BJ (cell line): ENCODE data around the gene MYCBPAP. TPM values are rescaled to one million over a fixed set of nuclear protein-coding genes. Genes with fewer than 3 reads are reported as not detected.

Experiments
- CTCF ChIA-PET: fragments of 350-600 bp; formaldehyde crosslinking; extraction: SDS; loops from one replicate; lab custom pipeline; 2021; ENCODE audit warnings: antibody characterized with exemption, inconsistent platforms; lab: Yijun Ruan, JAX
- POLR2A ChIA-PET: fragments of 300-600 bp; sonication (Branson Sonifier 250); formaldehyde crosslinking; extraction: SDS; loops from one replicate; lab custom pipeline; 2021; ENCODE audit warnings: antibody characterized with exemption; lab: Charles Lee
- DNase-seq: peaks from one replicate; pipeline ENCODE4 v3.0.0-alpha.2; 2011; ENCODE audit warnings: low read depth
- H3K27me3 ChIP-seq: 2 replicates; pipeline ENCODE4 v1.6.0; 2011; ENCODE audit warnings: low read length; ENCODE audit not compliant: control insufficient read depth, insufficient read depth
- H3K36me3 ChIP-seq: 2 replicates; pipeline ENCODE4 v1.5.1; 2011; ENCODE audit warnings: low read length; ENCODE audit not compliant: control insufficient read depth, insufficient read depth
- H3K4me3 ChIP-seq: 2 replicates; pipeline ENCODE4 v1.5.1; 2011; ENCODE audit warnings: low read depth, mild to moderate bottlenecking, control low read depth, low read length
- CTCF ChIP-seq: IDR thresholded peaks from 2 replicates; pipeline ENCODE4 v1.5.1; 2011; ENCODE audit warnings: low read depth, mild to moderate bottlenecking, control low read depth, inconsistent platforms, low read length, moderate library complexity; ENCODE audit not compliant: insufficient read depth
- polyA plus RNA-seq: library from polyadenylated mRNA; depleted of rRNA; stranded (reverse); fragments of >200 nt; gene quantifications from 2 replicates; pipeline ENCODE4 v1.2.3, GENCODE V29; 2011

MYCBPAP gene
- polyA plus RNA-seq, 1 experiment, result 0.67 TPM

- TF ChIP-seq CTCF, result no peak
- DNase-seq, result no peak
- Histone ChIP-seq H3K36me3 (peaks cover 5% of the 10 kb centered on the region), H3K27me3 (no peaks in the 10 kb centered on the region), H3K4me3 (no peak overlapping the region)
- CTCF ChIA-PET, result interaction anchor here (1.0 to 5.0 kb wide), 4 partner anchors 9 to 353 kb away, joined by 3 to 22 read pairs (median 6); no protein-coding TSS in a partner anchor
- POLR2A ChIA-PET, result no interaction called here
Measured at GRCh38 chr17:50488880-50489279, 19.4 kb upstream of the MYCBPAP start.

GRCh38 chr17:50491505-50491904 is 16.7 kb upstream of the MYCBPAP start:
- no peak for DNase-seq
- Histone ChIP-seq H3K36me3 (no peaks in the 10 kb centered on the region; the same call in 1 of the 2 replicates), H3K4me3 (no peak overlapping the region), H3K27me3 (no peaks in the 10 kb centered on the region)
- POLR2A ChIA-PET, result no interaction called here
- TF ChIP-seq CTCF, result no peak
- CTCF ChIA-PET, result interaction anchor here (1.1 to 1.5 kb wide), 2 partner anchors 12 to 13 kb away, joined by 4 to 5 read pairs; partner anchors contain the start of gene RSAD1

GRCh38 chr17:50492214-50492613 is 16.0 kb upstream of the MYCBPAP start:
- no peak for DNase-seq
- no peak overlapping the region for H3K4me3 ChIP-seq
- ChIA-PET CTCF (interaction anchor here (1.5 kb wide), 2 partner anchors 9 to 13 kb away, joined by 4 to 7 read pairs; partner anchors contain the start of gene RSAD1), POLR2A (no interaction called here)
- H3K27me3 ChIP-seq, result no peaks in the 10 kb centered on the region
- TF ChIP-seq CTCF, result no peak
- no peaks in the 10 kb centered on the region; the same call in 1 of the 2 replicates for H3K36me3 ChIP-seq

GRCh38 chr17:50493744-50494143 is 14.5 kb upstream of the MYCBPAP start:
- no peaks in the 10 kb centered on the region for H3K36me3 ChIP-seq
- ChIA-PET CTCF (interaction anchor here (0.6 to 1.6 kb wide), 7 partner anchors 8 to 187 kb away, joined by 3 to 5 read pairs (median 3); no protein-coding TSS in a partner anchor), POLR2A (no interaction called here)
- H3K27me3 ChIP-seq, result no peaks in the 10 kb centered on the region
- no peak for TF ChIP-seq CTCF
- H3K4me3 ChIP-seq, result no peak overlapping the region
- DNase-seq, result no peak

- no peak for TF ChIP-seq CTCF
- ChIA-PET POLR2A (no interaction called here), CTCF (interaction anchor here (0.9 to 1.3 kb wide), 4 partner anchors 9 to 55 kb away, joined by 3 to 6 read pairs (median 3); no protein-coding TSS in a partner anchor)
- no peaks in the 10 kb centered on the region for H3K36me3 ChIP-seq
- no peak for DNase-seq
- H3K27me3 ChIP-seq, result no peaks in the 10 kb centered on the region
- H3K4me3 ChIP-seq, result no peak overlapping the region
Measured at GRCh38 chr17:50495217-50495823, 12.9 kb upstream of the MYCBPAP start.
